HepG2 (cell line): ENCODE data around the gene GPATCH11. TPM values are rescaled to one million over a fixed set of nuclear protein-coding genes. Genes with fewer than 3 reads are reported as not detected.

Experiments used
- ATAC-seq: fragments of 200-7000 bp; cut with Tn5 transposase; 3 replicates; pipeline ENCODE4 v1.9.1; 2020; ENCODE audit warnings: mild to moderate bottlenecking, moderate library complexity
- BruUV-seq: library from RNA; stranded (reverse); fragments of 400-500 nt; replicated peaks from 2 replicates; lab custom pipeline; 2021; lab: Mats Ljungman, UMichigan
- CTCF ChIA-PET: fragments of 300-600 bp; formaldehyde crosslinking; extraction: SDS; loops from one replicate; lab custom pipeline; 2021; ENCODE audit warnings: low total read pairs, inconsistent platforms, low intra/inter-chr PET ratio; lab: Yijun Ruan, JAX
- POLR2A ChIA-PET: fragments of 350-600 bp; sonication (Branson Sonifier 250); formaldehyde crosslinking; loops from one replicate; lab custom pipeline; 2020; ENCODE audit warnings: antibody characterized with exemption, inconsistent platforms; lab: Yijun Ruan, JAX
- DNase-seq: peaks from one replicate; pipeline ENCODE4 v3.0.0-alpha.2; 2015; ENCODE audit warnings: low spot score
- FAIRE-seq: peaks from 3 replicates; lab custom pipeline; 2011; peaks lifted over from hg19 to GRCh38; lab: Jason Lieb, UNC
- H2AFZ ChIP-seq: one replicate; pipeline ENCODE4 v1.6.1; 2011; ENCODE audit warnings: low read length, inconsistent platforms
- H3K27ac ChIP-seq: fragments of 300-600 bp; 3 replicates; pipeline ENCODE4 v1.8.0; 2011; ENCODE audit warnings: mixed run types, mild to moderate bottlenecking, mixed read lengths, low read length, inconsistent platforms; ENCODE audit not compliant: insufficient read depth; ENCODE audit errors: extremely low read length
- H3K27me3 ChIP-seq, 2 experiments: fragments of 200-600 bp in 1 of 2; 2 replicates in 1 of 2; 3 replicates in 1 of 2; pipeline versions ENCODE4 v1.6.0 to v1.8.0; 2011; ENCODE audit warnings: low read length in 2 of 2, mild to moderate bottlenecking in 2 of 2, moderate library complexity in 2 of 2, inconsistent platforms in 1 of 2; ENCODE audit not compliant: insufficient read depth in 2 of 2, control insufficient read depth in 1 of 2
- H3K36me3 ChIP-seq, 2 experiments: fragments of 200-600 bp in 1 of 2; replicated peaks in 1 of 2; 2 replicates in 1 of 2; 3 replicates in 1 of 2; pipeline versions ENCODE4 v1.5.1 to v1.8.0; 2011; ENCODE audit warnings: low read length in 2 of 2, inconsistent platforms in 1 of 2; ENCODE audit not compliant: insufficient read depth in 2 of 2, control insufficient read depth in 1 of 2
- H3K4me1 ChIP-seq: 2 replicates; pipeline ENCODE4 v1.5.1; 2012; ENCODE audit warnings: low read length, inconsistent platforms; ENCODE audit not compliant: insufficient read depth
- H3K4me2 ChIP-seq: 2 replicates; pipeline ENCODE4 v1.6.0; 2011; ENCODE audit warnings: low read depth, low read length, inconsistent platforms
- H3K4me3 ChIP-seq, 3 experiments: fragments of 200-600 bp in 1 of 3; sonication (generic), shearing (Covaris generic) in 1 of 3; replicated peaks in 1 of 3; 2 replicates each; pipeline ENCODE4 v1.5.1; 2011 to 2016; ENCODE audit warnings: low read length in 3 of 3, inconsistent platforms in 2 of 3, low read depth in 2 of 3, mild to moderate bottlenecking in 2 of 3, control low read depth in 1 of 3, mixed read lengths in 1 of 3; ENCODE audit not compliant: insufficient read depth in 1 of 3
- H3K79me2 ChIP-seq: one replicate; pipeline ENCODE4 v1.6.1; 2011; ENCODE audit warnings: low read length, inconsistent platforms; ENCODE audit not compliant: insufficient read depth
- H3K9ac ChIP-seq: 2 replicates; pipeline ENCODE4 v1.6.0; 2011; ENCODE audit warnings: mild to moderate bottlenecking, low read depth, low read length, inconsistent platforms; ENCODE audit not compliant: insufficient read depth
- H3K9me3 ChIP-seq: 2 replicates; pipeline ENCODE4 v1.5.1; 2012; ENCODE audit warnings: mild to moderate bottlenecking, low read length
- H4K20me1 ChIP-seq: 2 replicates; pipeline ENCODE4 v1.6.0; 2011; ENCODE audit warnings: inconsistent platforms, mild to moderate bottlenecking, low read length, moderate library complexity; ENCODE audit not compliant: insufficient read depth
- ARID3A ChIP-seq: IDR thresholded peaks from 2 replicates; pipeline ENCODE4 v1.6.1; 2012; ENCODE audit warnings: low read depth, low read length, improper control_type of control experiment
- MAFF ChIP-seq: IDR thresholded peaks from 2 replicates; pipeline ENCODE4 v1.6.1; 2011; ENCODE audit warnings: low read depth, low read length, improper control_type of control experiment
- PBX3 ChIP-seq: sonication (generic); formaldehyde crosslinking; IDR thresholded peaks from 2 replicates; pipeline ENCODE4 v1.8.1; 2023; ENCODE audit warnings: missing genetic modification reagents, inconsistent platforms, borderline replicate concordance
- RBFOX2 ChIP-seq: fragments of 200-400 bp; formaldehyde crosslinking; IDR thresholded peaks from 2 replicates; pipeline ENCODE4 v1.6.1; 2017; ENCODE audit warnings: low read depth, mild to moderate bottlenecking, low read length
- TEAD2 ChIP-seq: sonication (generic); formaldehyde crosslinking; IDR thresholded peaks from 2 replicates; pipeline ENCODE4 v1.9.0; 2021; ENCODE audit warnings: missing genetic modification reagents
- ZNF317 ChIP-seq: sonication (generic); formaldehyde crosslinking; IDR thresholded peaks from 2 replicates; pipeline ENCODE4 v1.5.0; 2020; ENCODE audit warnings: mild to moderate bottlenecking, missing genetic modification reagents
- ZNF703 ChIP-seq: sonication (generic); formaldehyde crosslinking; IDR thresholded peaks from 2 replicates; pipeline ENCODE4 v1.5.1; 2020; ENCODE audit warnings: missing genetic modification reagents, mild to moderate bottlenecking, moderate library complexity, borderline replicate concordance
- ZNF800 ChIP-seq: sonication (generic); formaldehyde crosslinking; IDR thresholded peaks from 2 replicates; pipeline ENCODE4 v1.4.0; 2020; ENCODE audit warnings: missing genetic modification reagents
- ZNF841 ChIP-seq: sonication (generic); formaldehyde crosslinking; IDR thresholded peaks from 2 replicates; pipeline ENCODE4 v1.8.1; 2023; ENCODE audit warnings: missing genetic modification reagents, borderline replicate concordance
- WGBS: methylation state at CpG from one replicate; pipeline ENCODE4 v1.1.6; 2017; ENCODE audit warnings: low lambda C conversion rate; 5-methylcytosine and 5-hydroxymethylcytosine counted together
- in situ Hi-C: cut with HindIII; loops from 2 replicates; pipeline ENCODE4 v1.10.0; 2017; ENCODE audit warnings: low pct_unique_long_range_greater_than_20kb; ENCODE audit not compliant: extremely low pct_ligation_motif_present
- intact Hi-C: fragments of 100-400 bp; cut with micrococcal nuclease; formaldehyde crosslinking; loops from one replicate; pipeline ENCODE4 v1.10.0; 2022; ENCODE audit not compliant: unreplicated experiment
- polyA plus RNA-seq, 8 experiments: library from polyadenylated mRNA; depleted of rRNA in 3 of 8; stranded (reverse) in 7 of 8; unstranded in 1 of 8; fragments of >200 nt; fragmentation: Illumina TruSeq in 4 of 8; extraction: Trizol in 4 of 8; gene quantifications; 2 replicates each; pipeline versions ENCODE4 v1.2.1 to v1.2.3, GENCODE V29; 2011 to 2016; ENCODE audit warnings: low read depth in 4 of 8, missing spikeins in 1 of 8, mixed read lengths in 1 of 8; ENCODE audit not compliant: insufficient read depth in 1 of 8
- total RNA-seq, 5 experiments: library from RNA; depleted of rRNA; stranded (reverse); fragments of >200 nt; fragmentation: Illumina TruSeq; extraction: Trizol; gene quantifications; 2 replicates each; pipeline ENCODE4 v1.2.3, GENCODE V29; 2016; ENCODE audit warnings: low read depth in 1 of 5

GPATCH11 gene
- total and polyA plus RNA-seq, 2 of the 13 experiments (the other 11 are each of a cell fraction or from before 2014, with no cell fraction given) = 3.8 to 8.7 TPM

- TF ChIP-seq ZNF841 (CRISPR knock-in tag) = no peak
- no peak for TF ChIP-seq PBX3 (CRISPR knock-in tag)
- no peak for TF ChIP-seq RBFOX2
These were observed 1.4 kb downstream of the GPATCH11 start (continued) for GRCh38 chr2:37085731-37086147.

GRCh38 chr2:37090019-37090477, 5.7 kb downstream of the GPATCH11 start:
- no peaks in the 10 kb centered on the region for H3K27me3 ChIP-seq
- no peaks in the 10 kb centered on the region for H4K20me1 ChIP-seq
- H3K4me3 ChIP-seq = no peak overlapping the region
- DNase-seq = no peak
- H3K79me2 ChIP-seq = no peaks in the 10 kb centered on the region
- ChIA-PET CTCF (no interaction called here), POLR2A (no interaction called here)
- no peak for ATAC-seq
- H3K9me3 ChIP-seq = no peaks in the 10 kb centered on the region
- in situ Hi-C loops = no loop called here
- peaks cover 18% of the 10 kb centered on the region for H3K4me1 ChIP-seq
- FAIRE-seq = no peak
- intact Hi-C loops = no loop called here
- no peak overlapping the region for H3K27ac ChIP-seq
- TF ChIP-seq MAFF (no peak), ZNF703 (CRISPR knock-in tag) (no peak), ZNF800 (no peak), ZNF317 (CRISPR knock-in tag) (no peak), TEAD2 (CRISPR knock-in tag) (no peak), ARID3A (no peak)
- 84% methylated on average over 4 of the region's 4 CpGs for WGBS
- no peak overlapping the region for H3K4me2 ChIP-seq
- no TSS peak for BruUV-seq
- no peak overlapping the region for H3K9ac ChIP-seq
- no peak overlapping the region for H2AFZ ChIP-seq
- H3K36me3 ChIP-seq = peaks cover 10 to 25% of the 10 kb centered on the region in 2 experiments
